HG03039 (cell line): ENCODE measurements around the gene ATP11A.
"Not testable (repeated sequence)": the region's sequence is repeated elsewhere in the genome, so short reads cannot be mapped to it uniquely, and the experiment has no call there.

Experiments
- ATAC-seq: cut with Tn5 transposase; IDR thresholded peaks from one replicate; pipeline ENCODE4 v1.9.1; 2021; ENCODE audit warnings: mild to moderate bottlenecking, moderate library complexity; ENCODE audit not compliant: unreplicated experiment

The ATP11A gene

DNA sequence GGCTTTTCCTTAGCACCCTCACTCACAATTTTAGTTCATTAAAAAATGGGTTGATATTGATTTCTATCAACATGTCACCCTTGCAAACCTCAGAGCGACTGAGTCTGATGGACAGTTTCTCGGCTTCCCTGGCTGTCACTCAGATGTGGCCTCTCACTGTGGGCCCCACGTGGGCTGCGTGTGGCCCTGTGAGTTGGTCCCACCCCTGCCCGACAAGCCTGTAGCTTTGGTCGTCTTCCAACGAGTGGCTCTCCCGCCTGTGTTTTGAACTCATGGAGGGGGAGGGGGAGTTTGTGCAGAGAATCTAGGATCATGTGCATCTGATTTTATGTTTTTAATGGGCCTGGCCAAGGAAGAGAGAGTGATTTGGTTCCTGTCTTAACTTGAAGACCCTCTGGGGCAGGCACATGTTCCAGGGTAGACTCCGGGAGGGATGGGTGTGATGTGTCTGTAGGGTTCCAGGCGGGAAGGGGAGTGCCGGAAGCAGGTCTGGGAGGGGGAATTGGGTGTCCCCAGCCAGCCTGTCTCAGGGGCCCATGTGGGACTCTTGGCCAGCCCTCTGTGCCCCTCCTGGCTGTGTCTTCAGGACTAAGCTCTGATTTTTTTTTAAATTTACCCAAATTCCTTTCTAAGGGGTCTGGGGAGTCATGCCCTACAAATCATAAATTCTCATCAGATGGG lies 18.9 kb downstream of the ATP11A start:
- ATAC-seq = no peak

DNA sequence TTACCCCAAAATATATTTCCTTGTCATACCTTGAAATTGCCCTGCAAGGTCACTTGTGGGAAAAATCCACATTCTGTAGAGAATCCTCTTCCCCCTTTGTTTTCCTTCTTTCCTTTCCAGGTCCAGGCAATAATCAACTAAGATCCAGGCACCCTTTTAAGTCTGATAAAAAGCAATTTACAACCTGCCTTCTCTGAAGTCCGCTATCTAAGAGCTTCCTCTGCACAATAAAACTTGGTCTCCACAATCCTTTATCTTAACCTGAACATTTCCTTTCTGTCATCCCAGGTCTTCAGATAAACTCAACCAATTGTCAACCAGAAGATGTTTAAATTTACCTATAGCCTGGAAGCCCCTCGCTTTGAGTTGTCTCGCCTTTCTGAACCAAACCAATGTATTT lies 19.5 kb downstream of the ATP11A start:
- not testable (repeated sequence) for ATAC-seq

DNA sequence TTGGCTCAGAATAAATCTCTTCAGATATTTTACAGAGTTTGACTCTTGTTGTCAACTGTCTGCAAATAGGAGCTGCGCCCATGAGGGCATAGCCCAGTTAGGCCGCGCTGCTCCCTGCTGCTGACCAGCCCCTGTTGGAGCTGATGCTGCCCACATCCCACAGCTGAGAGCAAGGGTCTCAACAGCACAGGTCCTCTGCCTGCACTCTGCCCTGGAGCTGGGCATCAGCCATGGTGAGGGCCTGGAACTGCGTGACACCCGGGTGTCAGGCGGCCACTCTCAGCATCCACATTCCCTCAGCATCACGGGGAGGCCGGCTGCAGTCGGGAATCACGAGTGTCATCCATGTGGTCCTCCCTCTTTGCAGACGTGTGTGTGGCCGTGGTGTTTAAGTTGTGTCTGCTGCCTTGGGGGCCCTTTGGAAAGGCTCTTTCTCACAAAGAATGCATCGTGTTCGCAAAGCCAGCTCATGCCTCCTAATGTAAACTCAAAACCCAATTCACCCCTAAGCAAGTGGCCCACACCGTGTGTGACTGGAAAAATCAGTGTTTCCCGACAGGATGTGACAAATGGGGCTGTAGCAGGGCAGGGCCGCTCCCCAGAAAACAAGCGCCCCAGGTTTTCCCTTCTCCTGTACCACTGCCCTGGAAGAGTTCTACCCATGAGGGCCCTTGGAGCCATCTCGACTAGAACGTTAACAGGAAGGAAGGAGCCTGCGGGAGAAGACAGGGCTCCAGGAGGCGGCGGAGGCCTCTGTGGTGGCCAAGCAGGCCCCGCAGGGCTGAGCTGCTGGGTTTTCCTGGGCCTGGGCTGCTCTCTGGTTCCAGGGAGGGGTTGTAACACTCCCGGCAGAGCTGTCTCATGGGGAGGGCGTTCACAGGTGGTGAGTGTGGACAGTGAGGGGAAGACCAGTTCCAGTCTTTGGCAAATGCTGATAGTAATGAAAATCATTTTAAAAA lies 20.3 kb downstream of the ATP11A start:
- ATAC-seq = no peak

DNA sequence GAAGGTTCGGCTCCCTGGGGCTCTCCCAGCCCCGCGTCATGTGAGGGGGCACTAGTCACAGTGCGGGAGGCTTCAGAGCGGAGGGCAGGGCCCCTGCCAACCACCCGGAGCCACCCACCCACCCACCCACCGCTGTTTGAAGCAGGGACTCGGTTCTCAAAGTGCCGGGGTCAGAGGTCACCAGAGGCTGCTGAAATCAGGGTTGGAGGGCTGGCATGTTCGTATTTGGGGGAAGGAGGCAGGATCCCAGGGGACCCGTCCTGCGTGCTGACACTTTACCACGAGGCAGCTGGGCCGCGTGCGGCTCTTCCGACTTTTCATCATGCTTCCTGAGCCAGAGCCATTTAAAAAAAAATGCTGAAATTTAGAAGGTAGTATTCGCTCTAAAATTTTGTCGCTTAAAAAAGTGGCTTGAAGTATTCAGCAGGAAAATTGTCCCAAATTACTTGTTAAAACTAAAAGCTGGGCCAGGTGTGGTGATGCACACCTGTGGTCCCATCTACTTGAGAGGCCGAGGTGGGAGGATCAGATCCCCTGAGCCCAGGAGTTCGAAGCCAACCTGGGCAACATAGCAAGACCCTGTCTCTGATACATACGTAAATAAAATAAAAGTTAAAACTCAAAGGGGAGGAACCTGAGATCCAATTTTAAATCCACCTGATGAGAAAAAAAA lies 21.2 kb downstream of the ATP11A start:
- ATAC-seq = no peak

DNA sequence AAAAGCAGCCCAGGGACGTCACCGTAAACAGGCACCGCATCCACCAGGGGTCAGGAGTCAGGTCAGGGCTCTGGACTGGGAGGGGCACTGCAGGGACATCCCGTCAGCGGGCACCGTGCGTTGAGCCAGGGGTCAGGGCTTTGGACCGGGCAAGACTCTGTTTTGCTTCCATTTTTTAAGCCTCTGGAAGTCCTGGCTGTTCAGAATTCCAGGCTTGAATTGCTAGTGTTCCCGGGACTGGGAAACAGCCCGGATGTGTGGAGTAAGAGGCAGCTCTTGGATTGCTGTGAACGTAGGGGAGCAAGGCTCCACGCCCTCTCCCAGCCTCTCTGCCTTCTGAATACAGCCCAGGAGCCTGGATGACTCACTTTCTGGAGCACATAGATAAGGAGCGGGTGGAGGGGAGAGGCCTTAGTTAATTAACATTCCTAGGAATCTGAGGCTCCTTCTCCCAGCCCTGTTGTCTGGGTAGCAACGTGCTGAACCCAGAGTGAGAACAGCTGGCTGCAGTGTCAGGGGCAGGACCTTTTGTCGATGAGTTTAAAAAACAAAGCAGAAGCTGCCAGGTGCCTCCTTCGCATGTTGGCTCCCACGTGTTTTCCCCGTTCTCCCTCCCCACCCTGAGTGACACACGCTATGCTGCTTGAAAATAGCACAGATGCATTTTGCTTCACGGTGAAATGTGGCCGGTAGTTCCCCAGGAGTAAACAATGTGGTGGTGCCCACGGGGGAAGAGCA lies 21.9 kb downstream of the ATP11A start:
- peak; percentile 66 for ATAC-seq

DNA sequence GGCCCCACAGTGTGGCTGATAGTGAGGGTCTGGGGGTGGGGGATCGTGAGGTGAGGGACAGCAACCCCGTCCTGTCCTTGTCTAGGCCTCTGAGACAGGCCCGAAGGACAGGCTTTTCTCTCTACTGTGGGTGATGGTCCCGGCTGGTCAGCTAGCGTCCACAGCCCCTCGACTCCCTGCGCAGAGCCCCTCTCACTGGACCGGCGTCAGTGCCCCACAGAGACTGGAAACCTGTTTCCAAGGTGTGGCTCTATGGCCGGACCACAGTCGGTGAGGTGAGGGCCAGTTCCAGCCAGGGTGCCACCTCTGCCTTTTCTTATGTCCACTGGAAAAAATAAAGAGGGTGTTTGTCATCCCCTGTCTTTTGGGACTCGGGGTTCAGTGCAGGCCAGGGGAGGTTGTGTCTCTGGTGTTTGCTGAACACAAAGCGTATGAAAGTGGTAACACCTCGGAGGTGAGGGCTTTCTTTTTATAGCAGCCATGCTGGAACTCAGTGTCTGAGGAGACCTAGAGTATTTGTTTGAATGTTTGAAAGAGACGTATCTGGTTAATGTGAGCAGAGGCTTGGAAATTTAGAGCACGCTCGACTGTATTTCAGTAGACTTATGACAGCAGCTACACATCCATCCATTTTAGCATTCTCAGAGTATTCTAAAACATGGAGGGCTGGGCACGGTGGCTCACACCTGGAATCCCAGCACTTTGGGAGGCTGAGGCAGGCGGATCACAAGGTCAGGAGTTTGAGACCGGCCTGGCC lies 22.8 kb downstream of the ATP11A start:
- no peak for ATAC-seq

DNA sequence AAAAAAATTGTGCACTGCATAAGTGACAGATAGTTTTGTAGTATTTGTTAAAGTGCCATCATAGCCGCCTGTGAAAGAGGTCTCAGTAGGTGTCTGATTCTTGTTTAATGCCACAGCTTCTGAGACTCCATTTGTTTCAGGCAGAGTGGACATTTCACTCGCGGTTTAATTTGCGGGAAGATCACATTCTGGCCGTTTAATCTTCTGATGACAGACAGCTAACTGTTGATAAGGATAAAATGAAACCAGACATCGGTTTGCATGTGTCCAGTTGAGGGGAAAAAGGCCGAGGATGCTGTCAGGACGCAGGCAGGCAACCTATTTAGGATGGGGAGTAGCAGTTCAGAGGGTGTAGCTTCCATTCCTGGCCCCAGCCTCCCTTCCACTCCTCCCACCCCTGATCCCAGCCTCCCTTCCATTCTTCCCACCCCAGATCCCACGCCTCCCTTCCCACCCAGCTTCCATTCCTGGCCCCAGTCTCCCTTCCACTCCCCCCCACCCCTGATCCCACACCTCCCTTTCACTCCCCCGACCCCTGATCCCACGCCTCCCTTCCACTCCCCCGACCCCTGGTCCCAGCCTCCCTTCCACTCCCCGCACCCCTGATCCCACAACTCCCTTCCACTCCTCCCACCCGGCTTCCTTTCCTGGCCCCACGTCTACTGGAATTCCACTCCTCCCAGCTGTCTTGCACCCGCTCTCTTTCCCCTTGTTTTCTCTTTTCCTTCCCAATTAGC lies 23.8 kb downstream of the ATP11A start:
- ATAC-seq = no peak

DNA sequence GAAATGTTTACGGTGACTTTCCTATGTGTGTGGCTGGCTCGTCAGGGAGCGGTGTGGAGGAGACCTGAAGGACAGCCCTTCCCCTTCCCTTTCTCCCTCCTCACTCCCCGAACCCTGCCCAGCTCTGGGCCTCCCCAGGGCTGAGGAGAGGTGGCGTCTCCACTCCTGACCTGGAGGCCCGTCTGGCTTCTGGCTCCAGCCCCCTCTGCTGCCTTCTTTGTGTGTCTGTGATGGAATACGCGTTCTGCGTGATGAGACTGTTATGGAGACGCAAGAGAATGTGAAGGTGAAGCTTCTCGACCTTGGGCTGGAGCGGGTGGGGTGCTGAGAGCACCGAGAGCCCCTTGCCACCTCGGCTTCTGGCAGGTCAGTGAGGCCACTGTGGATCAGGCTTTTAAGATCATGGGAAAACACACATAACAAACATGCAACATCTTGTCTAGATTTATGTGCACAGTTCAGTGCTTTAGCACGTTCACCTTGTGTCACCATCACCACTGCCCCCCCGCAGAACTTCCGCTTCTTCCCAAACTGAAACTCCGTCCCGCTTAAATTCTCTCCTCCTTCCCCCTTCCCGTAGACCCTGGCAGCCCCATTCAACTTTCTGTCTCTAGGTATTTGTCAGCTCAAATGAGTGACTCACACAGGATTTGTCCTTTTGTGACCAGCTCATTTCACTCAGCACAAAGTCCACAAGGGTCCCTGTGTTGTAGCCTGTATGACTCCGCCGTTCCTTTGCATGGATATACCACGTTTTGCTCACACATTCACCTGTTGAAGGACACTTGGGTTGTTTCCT lies 24.7 kb downstream of the ATP11A start:
- ATAC-seq = no peak

DNA sequence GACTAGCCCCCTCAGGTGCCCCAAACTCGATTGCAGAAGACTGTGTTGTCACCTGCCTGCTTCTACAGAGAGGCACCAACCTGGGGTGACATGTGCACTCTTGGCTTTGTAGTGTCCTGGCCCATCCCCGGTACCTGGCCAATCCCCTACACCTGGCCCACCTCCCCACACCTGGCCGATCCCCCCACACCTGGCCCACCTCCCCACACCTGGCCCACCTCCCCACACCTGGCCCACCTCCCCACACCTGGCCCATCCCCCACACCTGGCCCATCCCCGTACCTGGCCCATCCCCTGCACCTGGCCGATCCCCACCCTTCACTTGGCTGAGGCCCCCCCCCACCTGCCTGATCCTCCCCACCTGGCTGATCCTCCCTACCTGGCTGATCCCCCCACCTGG lies 25.4 kb downstream of the ATP11A start:
- no peak for ATAC-seq

DNA sequence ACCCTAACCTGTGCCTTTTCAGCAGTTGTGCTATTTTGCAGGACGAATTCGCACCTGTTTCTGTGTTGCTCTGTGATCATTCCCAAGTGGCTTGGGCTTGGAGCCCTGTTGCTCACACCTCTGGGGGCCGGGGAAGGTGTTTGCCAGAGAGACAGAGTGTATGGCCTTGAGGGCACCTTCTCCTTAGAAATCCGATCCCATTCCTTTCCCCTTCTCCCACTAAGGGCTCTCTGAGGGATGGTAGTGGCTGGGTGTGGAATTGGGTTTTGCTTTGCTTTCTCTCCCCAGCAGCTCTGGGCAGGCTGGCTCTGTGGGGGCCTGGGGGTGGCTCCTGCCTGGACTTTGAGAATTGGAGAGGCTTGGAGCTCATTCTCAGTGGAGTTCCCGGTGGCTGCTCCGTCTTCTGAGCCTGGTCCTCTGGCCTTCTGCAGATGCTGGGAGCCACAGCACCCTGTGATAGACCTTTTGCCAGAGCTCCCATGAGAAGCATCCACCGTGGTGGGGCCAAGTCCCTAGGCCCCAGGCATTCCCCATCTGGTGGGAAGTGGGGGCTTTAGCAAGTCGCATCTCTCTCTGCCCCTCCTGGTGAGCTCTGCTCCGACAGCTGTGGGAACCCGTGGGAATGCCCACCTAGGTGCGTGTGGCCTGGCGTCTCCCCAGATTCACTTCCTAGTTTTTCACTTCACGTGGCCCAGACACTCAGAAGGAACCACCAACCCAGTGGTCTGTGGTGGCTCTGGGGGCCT lies 26.1 kb downstream of the ATP11A start:
- ATAC-seq = no peak

DNA sequence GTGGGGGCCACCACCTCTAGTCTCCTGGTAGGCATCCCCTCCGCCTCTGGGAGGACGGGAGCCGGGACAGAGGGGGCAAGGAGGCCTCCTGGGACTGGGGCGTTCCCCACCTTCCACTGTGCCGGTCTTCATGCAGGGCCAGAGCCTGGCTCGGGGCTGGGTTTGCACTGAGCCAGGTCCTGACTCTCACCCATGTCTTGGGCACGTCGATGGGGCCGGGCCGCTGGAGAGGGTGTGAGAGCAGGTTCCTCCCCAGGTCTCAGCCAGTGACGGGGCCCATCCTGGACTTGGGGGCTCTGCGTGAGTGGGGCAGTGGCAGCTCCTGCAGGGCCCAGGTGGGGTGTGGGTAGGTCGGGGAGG lies 26.6 kb downstream of the ATP11A start:
- ATAC-seq = no peak

DNA sequence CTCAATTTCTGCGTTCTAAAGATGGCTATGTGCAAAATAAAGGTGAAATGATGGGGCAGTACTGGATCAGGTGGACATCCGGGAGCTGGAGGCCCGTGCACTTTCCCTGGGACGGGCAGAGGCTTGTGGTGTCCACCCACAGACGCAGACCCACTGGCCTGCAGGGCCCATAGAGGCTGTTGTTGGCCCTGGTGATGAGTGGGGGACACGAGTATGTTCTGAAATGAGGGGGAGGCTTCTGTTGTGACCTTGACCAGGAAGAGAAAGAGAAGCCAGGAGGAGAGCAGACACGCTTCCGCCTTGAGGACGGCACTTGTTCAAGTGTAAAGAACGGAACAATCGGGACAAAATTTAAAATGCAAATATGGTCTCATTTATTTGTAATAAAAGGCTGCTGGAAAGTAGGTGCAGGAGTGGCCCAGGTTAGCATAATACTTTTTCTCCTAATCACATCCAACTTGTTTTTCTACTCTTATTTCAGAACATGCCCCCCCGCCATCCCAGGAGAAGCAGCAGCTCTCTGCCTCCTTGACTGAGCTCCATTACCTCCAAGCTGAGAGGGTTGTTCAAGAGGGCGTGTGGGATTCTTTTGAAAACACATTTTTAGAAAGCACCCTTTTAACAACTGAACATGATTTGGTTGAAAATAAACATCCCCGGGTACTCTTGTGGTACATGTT lies 27.1 kb downstream of the ATP11A start:
- ATAC-seq = no peak

DNA sequence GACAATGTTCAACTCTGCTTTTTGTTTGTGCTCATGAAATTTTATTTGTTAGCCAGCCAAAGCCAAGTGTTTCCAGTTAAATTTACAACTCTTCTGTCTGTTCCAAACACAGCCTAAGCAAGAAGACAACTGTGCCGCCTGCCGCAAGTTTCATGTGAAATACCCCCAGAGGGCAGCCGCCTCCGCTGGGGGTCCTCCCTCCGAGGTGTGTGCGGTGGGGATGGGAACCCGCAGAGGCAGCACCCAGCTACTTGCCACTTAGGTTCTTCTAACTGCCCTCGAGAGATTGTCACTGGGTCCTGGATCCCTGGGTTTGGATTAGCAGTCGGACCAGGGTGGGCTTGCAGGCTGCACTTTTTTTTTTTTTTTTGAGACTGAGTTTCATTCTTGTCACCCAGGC lies 28.5 kb downstream of the ATP11A start:
- ATAC-seq = no peak

DNA sequence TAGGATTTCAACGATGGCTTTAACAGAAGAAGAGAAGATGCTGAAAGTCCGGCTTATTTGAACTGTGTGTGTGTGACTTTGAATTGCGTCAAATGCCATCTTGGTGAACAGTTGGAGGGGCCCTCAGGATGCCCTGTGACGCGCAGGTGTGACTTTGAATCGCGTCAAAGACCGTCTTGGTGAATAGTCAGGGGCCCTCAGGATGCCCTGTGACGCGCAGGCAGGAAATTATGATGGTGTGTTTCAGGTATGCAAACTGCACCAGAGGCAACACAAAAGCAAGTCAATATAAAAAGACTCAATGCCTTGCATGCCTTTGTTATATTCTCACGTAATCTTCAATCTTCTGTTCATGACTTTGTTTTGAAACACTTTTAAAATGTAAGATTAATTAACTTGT lies 29.2 kb downstream of the ATP11A start:
- ATAC-seq = no peak

DNA sequence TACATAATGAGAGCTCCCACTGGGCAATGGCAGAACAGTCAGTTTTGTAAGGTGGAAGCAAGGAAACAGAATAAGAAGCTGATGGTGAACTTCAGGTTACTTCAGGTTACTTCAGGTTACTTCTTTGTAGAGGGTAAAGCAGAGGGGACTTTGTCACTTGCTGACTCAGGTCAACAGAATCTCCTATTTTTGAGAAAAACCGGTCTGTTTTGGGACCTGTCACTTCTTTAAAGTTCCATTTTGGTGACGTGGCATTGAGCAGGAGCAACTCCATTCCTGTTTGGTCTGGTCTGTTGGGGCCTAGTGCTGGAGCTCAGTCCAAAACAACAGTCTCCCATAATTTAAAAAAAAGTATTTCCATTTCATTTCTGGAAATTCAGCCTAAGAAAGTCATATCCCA lies 29.7 kb downstream of the ATP11A start:
- ATAC-seq = no peak

DNA sequence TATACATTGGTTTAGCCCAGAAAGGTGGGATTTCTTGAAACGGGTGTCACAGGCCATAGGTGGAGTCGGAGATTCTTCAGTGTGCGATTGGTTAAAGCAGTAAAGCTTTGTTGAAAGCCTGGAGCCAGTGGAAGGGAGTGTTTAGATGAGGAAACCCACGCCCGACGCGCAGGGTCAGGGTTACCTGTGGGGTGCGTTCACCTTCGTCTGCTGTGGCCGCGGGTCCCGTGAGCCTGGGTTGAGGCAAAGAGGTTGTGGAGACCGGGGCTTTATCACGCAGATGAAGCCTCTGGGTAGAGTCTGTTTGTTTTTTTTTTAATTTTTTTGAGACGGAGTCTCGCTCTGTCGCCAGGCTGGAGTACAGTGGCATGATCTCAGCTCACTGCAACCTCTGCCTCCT lies 30.4 kb downstream of the ATP11A start:
- ATAC-seq = no peak

DNA sequence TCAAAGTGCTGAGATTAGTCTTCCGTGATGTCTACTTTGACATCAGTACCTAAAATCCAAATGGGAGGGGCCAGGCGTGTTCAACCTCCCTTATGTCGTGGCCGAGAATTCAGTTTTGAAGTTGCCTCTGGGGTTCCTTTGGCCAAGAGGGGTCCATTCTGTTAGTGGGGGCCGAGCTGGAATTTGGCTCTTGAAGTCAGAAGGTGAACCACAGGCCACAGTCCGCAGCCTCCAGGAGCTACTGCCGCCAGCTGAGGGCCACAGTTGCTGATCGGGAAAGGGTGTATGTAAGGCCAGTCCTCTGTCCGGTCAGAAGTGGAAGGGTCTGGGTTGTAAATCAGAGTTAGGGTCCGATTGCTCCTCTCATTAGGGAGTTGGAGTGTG lies 31.0 kb downstream of the ATP11A start:
- no peak for ATAC-seq
